RWPE2 (cell line): ENCODE data around the gene TNFAIP6.
"Not testable (repeated sequence)": the region's sequence is repeated elsewhere in the genome, so short reads cannot be mapped to it uniquely, and the experiment has no call there.

ENCODE experiments used
- ATAC-seq: fragments of 200-7000 bp; cut with Tn5 transposase; 3 replicates; pipeline ENCODE4 v1.9.1; 2021; ENCODE audit warnings: low read depth
- DNase-seq: peaks from one replicate; pipeline ENCODE4 v3.0.0-alpha.2; 2020; ENCODE audit warnings: low spot score
- H3K27ac ChIP-seq: fragments of 450-650 bp; 2 replicates; pipeline ENCODE4 v1.5.1; 2017; ENCODE audit warnings: mild to moderate bottlenecking; ENCODE audit not compliant: poor library complexity, severe bottlenecking
- H3K27me3 ChIP-seq: fragments of 250-450 bp; sonication (Bioruptor Pico); 2 replicates; pipeline ENCODE4 v1.5.1; 2021; ENCODE audit warnings: mild to moderate bottlenecking, moderate library complexity; ENCODE audit not compliant: insufficient read depth, poor library complexity, severe bottlenecking
- H3K36me3 ChIP-seq: fragments of 250-450 bp; sonication (Bioruptor Pico); 2 replicates; pipeline ENCODE4 v1.5.1; 2020; ENCODE audit warnings: low read depth, mild to moderate bottlenecking, moderate library complexity
- H3K4me1 ChIP-seq: fragments of 250-450 bp; sonication (Bioruptor Pico); 2 replicates; pipeline ENCODE4 v1.5.1; 2021; ENCODE audit warnings: mild to moderate bottlenecking, moderate library complexity; ENCODE audit not compliant: insufficient read depth, poor library complexity, severe bottlenecking
- H3K4me3 ChIP-seq: fragments of 250-450 bp; sonication (Bioruptor Pico); 2 replicates; pipeline ENCODE4 v1.5.1; 2021; ENCODE audit warnings: mild to moderate bottlenecking, moderate library complexity; ENCODE audit not compliant: severe bottlenecking
- H3K9me3 ChIP-seq: fragments of 250-450 bp; sonication (Bioruptor Pico); 2 replicates; pipeline ENCODE4 v1.5.1; 2021; ENCODE audit warnings: mild to moderate bottlenecking, moderate library complexity; ENCODE audit not compliant: severe bottlenecking
- CTCF ChIP-seq: fragments of 450-650 bp; IDR thresholded peaks from one replicate; pipeline ENCODE4 v1.5.1; 2017; ENCODE audit warnings: mild to moderate bottlenecking, moderate library complexity; ENCODE audit not compliant: poor library complexity, severe bottlenecking

Gene TNFAIP6

GRCh38 chr2:151410485-151410834 lies 53.1 kb downstream of the TNFAIP6 start:
- Histone ChIP-seq H3K27ac (peak overlapping the region; percentile 73), H3K9me3 (no peaks in the 10 kb centered on the region), H3K4me3 (peak overlapping the region; percentile 67), H3K4me1 (peaks cover 7% of the 10 kb centered on the region), H3K27me3 (no peaks in the 10 kb centered on the region), H3K36me3 (peaks cover 44% of the 10 kb centered on the region)
- DNase-seq = no peak
- peak; percentile 25 for TF ChIP-seq CTCF
- peak; percentile 50 for ATAC-seq

GRCh38 chr2:151417650-151418049 lies 60.3 kb downstream of the TNFAIP6 start:
- no peaks in the 10 kb centered on the region for H3K27me3 ChIP-seq
- H3K4me3 ChIP-seq = no peak overlapping the region
- no peak for DNase-seq
- no peak overlapping the region for H3K27ac ChIP-seq
- ATAC-seq = no peak
- no peak for TF ChIP-seq CTCF
- H3K4me1 ChIP-seq = no peaks in the 10 kb centered on the region
- H3K9me3 ChIP-seq = no peaks in the 10 kb centered on the region
- peaks cover 95% of the 10 kb centered on the region for H3K36me3 ChIP-seq

GRCh38 chr2:151421681-151422080 lies 64.3 kb downstream of the TNFAIP6 start:
- H3K36me3 ChIP-seq = peaks cover 83% of the 10 kb centered on the region
- H3K9me3 ChIP-seq, ATAC-seq, H3K4me1 ChIP-seq, H3K27me3 ChIP-seq, H3K4me3 ChIP-seq, DNase-seq, H3K27ac ChIP-seq: not testable (repeated sequence)

GRCh38 chr2:151422917-151423439 lies 65.6 kb downstream of the TNFAIP6 start:
- no peaks in the 10 kb centered on the region for H3K9me3 ChIP-seq
- TF ChIP-seq CTCF = no peak
- H3K4me3 ChIP-seq = no peak overlapping the region
- DNase-seq (no peak), ATAC-seq (no peak)
- H3K27ac ChIP-seq = peak overlapping the region; percentile 18
- no peaks in the 10 kb centered on the region for H3K27me3 ChIP-seq
- peaks cover 83% of the 10 kb centered on the region for H3K36me3 ChIP-seq
- no peaks in the 10 kb centered on the region for H3K4me1 ChIP-seq

- Histone ChIP-seq H3K36me3 (peaks cover 84% of the 10 kb centered on the region), H3K27ac (peak overlapping the region; percentile 18), H3K4me1 (no peaks in the 10 kb centered on the region), H3K27me3 (no peaks in the 10 kb centered on the region), H3K4me3 (no peak overlapping the region), H3K9me3 (no peaks in the 10 kb centered on the region)
- no peak for TF ChIP-seq CTCF
- no peak for DNase-seq
- no peak for ATAC-seq
Measured at GRCh38 chr2:151423760-151424159, 66.4 kb downstream of the TNFAIP6 start.
